Peyer's patch (tissue), 4 donors: ENCODE results near the gene PPARA. TPM values are rescaled to one million over a fixed set of nuclear protein-coding genes. Genes with fewer than 3 reads are reported as not detected.

Experiments used
- DNase-seq, 3 donors: peaks; one replicate each; pipeline ENCODE4 v3.0.0-alpha.2; 2017 to 2019
- H3K27ac ChIP-seq, 4 donors: fragments of 200-600 bp; sonication (generic); one replicate each; pipeline ENCODE4 v1.5.1; 2016 to 2019
- H3K27me3 ChIP-seq, 2 donors: fragments of 200-600 bp; sonication (generic); one replicate each; pipeline ENCODE4 v1.5.1; 2019
- H3K36me3 ChIP-seq, 3 donors: fragments of 200-600 bp; sonication (generic); one replicate each; pipeline ENCODE4 v1.5.1; 2016 to 2019
- H3K4me1 ChIP-seq, 4 donors: fragments of 200-600 bp; sonication (generic); one replicate each; pipeline ENCODE4 v1.5.1; 2016 to 2019
- H3K4me3 ChIP-seq, 4 donors: fragments of 200-600 bp; sonication (generic); 1 replicate in 3 of 4; 2 replicates in 1 of 4; pipeline ENCODE4 v1.5.1; 2016 to 2019; ENCODE audit warnings: mild to moderate bottlenecking in 1 of 4
- H3K9me3 ChIP-seq, 4 donors: fragments of 200-600 bp; sonication (generic); one replicate each; pipeline ENCODE4 v1.5.1; 2016 to 2019; ENCODE audit warnings: mild to moderate bottlenecking in 1 of 4
- POLR2A ChIP-seq, 2 donors: fragments of 450-650 bp; IDR thresholded peaks; one replicate each; pipeline ENCODE4 v1.5.1; 2017; ENCODE audit warnings: antibody characterized with exemption in 2 of 2, mild to moderate bottlenecking in 2 of 2, moderate library complexity in 2 of 2
- total RNA-seq, 4 donors: library from RNA; depleted of rRNA; stranded (reverse); fragments of >200 nt; gene quantifications; one replicate each; pipeline ENCODE4 v1.1.0, GENCODE V29; 2016
- TF ChIP-seq, protein P1 (sequence below), 6 experiments: fragments of 450-650 bp in 4 of 6; fragments of 200-600 bp in 2 of 6; sonication (generic) in 1 of 6; IDR thresholded peaks; one replicate each; pipeline ENCODE4 v1.5.1; 2017 to 2019; ENCODE audit warnings: antibody characterized with exemption in 6 of 6, mild to moderate bottlenecking in 3 of 6, moderate library complexity in 1 of 6

Gene PPARA
- total RNA-seq, 4 donors from 2014 or later = 21.5 to 231 (median 189) TPM

- Histone ChIP-seq H3K27ac (peak overlapping the region; percentile 17 to 97 (median 54)), H3K9me3 (no peaks in the 10 kb centered on the region), H3K36me3 (peaks cover 0 to 61% (median 0%) of the 10 kb centered on the region in 3 donors), H3K4me1 (peaks cover 0 to 94% (median 24%) of the 10 kb centered on the region in 4 donors), H3K4me3 (no peak overlapping the region), H3K27me3 (no peaks in the 10 kb centered on the region)
- TF ChIP-seq, protein P1, sequence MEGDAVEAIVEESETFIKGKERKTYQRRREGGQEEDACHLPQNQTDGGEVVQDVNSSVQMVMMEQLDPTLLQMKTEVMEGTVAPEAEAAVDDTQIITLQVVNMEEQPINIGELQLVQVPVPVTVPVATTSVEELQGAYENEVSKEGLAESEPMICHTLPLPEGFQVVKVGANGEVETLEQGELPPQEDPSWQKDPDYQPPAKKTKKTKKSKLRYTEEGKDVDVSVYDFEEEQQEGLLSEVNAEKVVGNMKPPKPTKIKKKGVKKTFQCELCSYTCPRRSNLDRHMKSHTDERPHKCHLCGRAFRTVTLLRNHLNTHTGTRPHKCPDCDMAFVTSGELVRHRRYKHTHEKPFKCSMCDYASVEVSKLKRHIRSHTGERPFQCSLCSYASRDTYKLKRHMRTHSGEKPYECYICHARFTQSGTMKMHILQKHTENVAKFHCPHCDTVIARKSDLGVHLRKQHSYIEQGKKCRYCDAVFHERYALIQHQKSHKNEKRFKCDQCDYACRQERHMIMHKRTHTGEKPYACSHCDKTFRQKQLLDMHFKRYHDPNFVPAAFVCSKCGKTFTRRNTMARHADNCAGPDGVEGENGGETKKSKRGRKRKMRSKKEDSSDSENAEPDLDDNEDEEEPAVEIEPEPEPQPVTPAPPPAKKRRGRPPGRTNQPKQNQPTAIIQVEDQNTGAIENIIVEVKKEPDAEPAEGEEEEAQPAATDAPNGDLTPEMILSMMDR (IDR thresholded peaks at IDR 0.05) = no peak
- no peak for TF ChIP-seq POLR2A (IDR thresholded peaks at IDR 0.05)
- DNase-seq = no peak
These were observed 42.4 kb upstream of the PPARA start for GRCh38 chr22:46107753-46108563.

DNA sequence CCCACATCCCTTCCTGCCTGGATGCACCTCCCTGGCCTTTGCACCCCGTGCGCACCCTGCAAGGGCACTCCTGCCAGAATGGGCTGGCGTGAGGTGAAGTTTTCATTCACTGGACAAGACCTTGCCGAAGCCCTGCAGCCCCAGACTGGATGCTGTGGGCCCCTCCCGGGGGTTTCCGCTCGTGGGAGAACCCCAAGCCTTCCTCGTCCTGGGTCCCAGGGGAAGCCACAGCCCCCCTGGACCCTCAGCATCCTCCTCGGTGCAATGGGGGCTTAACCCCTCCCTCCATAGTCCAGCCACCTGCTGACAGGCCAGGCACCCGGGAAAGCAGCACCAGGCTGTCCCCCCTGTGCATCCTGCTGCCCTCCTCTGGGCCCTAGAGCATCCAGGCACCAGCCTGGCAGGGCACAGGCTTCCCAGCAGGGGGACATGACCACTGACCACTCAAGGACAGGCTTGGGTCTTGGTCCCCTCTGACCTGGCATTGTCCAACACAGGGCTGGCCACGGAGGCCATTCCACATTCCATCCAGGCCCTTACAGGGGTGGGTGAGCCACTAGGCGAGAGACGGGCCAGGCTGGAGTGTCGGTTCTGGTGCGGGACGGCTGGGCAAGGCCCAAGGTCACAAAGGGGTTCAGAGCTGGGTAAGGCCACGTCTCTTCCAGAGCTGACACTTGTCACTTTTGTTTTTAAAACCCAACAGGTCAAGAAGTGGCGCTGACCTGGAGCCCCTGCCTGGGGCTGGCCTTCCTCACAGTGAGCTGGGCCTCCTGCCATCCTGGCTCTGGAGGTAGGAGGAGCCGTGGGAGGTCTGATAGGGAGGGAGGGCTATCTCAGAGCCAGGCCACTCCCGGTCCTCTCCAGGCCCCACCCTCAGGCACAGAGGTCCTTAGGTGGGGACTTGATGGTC lies 41.5 kb upstream of the PPARA start:
- H3K4me3 ChIP-seq = no peak overlapping the region
- H3K4me1 ChIP-seq = peaks cover 0 to 90% (median 24%) of the 10 kb centered on the region in 4 donors

GRCh38 chr22:46109474-46110003 lies 40.8 kb upstream of the PPARA start:
- peak overlapping the region in 3 of 4 donors; percentile 5 to 97 (median 89) for H3K27ac ChIP-seq
- H3K4me1 ChIP-seq = peaks cover 0 to 90% (median 23%) of the 10 kb centered on the region in 4 donors
- no peak overlapping the region for H3K4me3 ChIP-seq
- no peaks in the 10 kb centered on the region for H3K9me3 ChIP-seq
- peaks cover 0 to 64% (median 0%) of the 10 kb centered on the region in 3 donors for H3K36me3 ChIP-seq
- no peak for DNase-seq
- no peaks in the 10 kb centered on the region for H3K27me3 ChIP-seq
- TF ChIP-seq POLR2A (IDR thresholded peaks at IDR 0.05) = no peak
- TF ChIP-seq, protein P1 (IDR thresholded peaks at IDR 0.05) = no peak

More for the DNA sequence above, 41.5 kb upstream of the PPARA start:
- H3K9me3 ChIP-seq = no peaks in the 10 kb centered on the region
- TF ChIP-seq, protein P1 (IDR thresholded peaks at IDR 0.05) = no peak
- TF ChIP-seq POLR2A (IDR thresholded peaks at IDR 0.05) = no peak
- no peak for DNase-seq
- H3K27ac ChIP-seq = peak overlapping the region in 3 of 4 donors; percentile 26 to 97 (median 89)
- no peaks in the 10 kb centered on the region for H3K27me3 ChIP-seq
- H3K36me3 ChIP-seq = peaks cover 0 to 62% (median 0%) of the 10 kb centered on the region in 3 donors

- Histone ChIP-seq H3K27ac (peak overlapping the region in 3 of 4 donors; percentile 5 to 97 (median 89)), H3K4me1 (peaks cover 0 to 89% (median 17%) of the 10 kb centered on the region in 4 donors), H3K4me3 (no peak overlapping the region), H3K9me3 (no peaks in the 10 kb centered on the region), H3K36me3 (peaks cover 0 to 64% (median 0%) of the 10 kb centered on the region in 3 donors), H3K27me3 (no peaks in the 10 kb centered on the region)
- no peak for TF ChIP-seq POLR2A (IDR thresholded peaks at IDR 0.05)
- TF ChIP-seq, protein P1 (IDR thresholded peaks at IDR 0.05) = no peak
- DNase-seq = no peak
These were observed 40.1 kb upstream of the PPARA start for GRCh38 chr22:46110215-46110614.

- Histone ChIP-seq H3K27me3 (no peaks in the 10 kb centered on the region), H3K36me3 (peaks cover 0 to 64% (median 0%) of the 10 kb centered on the region in 3 donors), H3K27ac (peak overlapping the region in 2 of 4 donors; percentile 48 to 76), H3K9me3 (no peaks in the 10 kb centered on the region), H3K4me1 (peaks cover 2 to 89% (median 9%) of the 10 kb centered on the region in 4 donors), H3K4me3 (no peak overlapping the region)
- TF ChIP-seq POLR2A (IDR thresholded peaks at IDR 0.05) = no peak
- TF ChIP-seq, protein P1 (IDR thresholded peaks at IDR 0.05) = no peak
- no peak for DNase-seq
These were observed 38.5 kb upstream of the PPARA start for GRCh38 chr22:46111645-46112306.
